A549 (cell line): Measurements from ENCODE around the gene CHEK1. TPM values are rescaled to one million over a fixed set of nuclear protein-coding genes. Genes with fewer than 3 reads are reported as not detected.

ENCODE experiments used
- ATAC-seq, 2 experiments: fragments of 200-7000 bp in 1 of 2; fragments of >200 bp in 1 of 2; cut with Nextera tagmentation in 1 of 2; cut with Tn5 transposase in 1 of 2; 3 replicates each; pipeline versions ENCODE4 v1.8.0 to v1.9.1; 2018 to 2020; ENCODE audit warnings: mild to moderate bottlenecking in 1 of 2, moderate library complexity in 1 of 2
- CTCF ChIA-PET: fragments of 300-600 bp; sonication (Branson Sonifier 250); formaldehyde crosslinking; extraction: SDS; loops from one replicate; lab custom pipeline; 2021; ENCODE audit warnings: antibody characterized with exemption, inconsistent platforms; lab: Yijun Ruan, JAX
- POLR2A ChIA-PET: fragments of 350-600 bp; formaldehyde crosslinking; extraction: SDS; loops from one replicate; lab custom pipeline; 2021; ENCODE audit warnings: antibody characterized with exemption, inconsistent platforms; lab: Yijun Ruan, JAX
- DNase-seq, 2 experiments: peaks; one replicate each; pipeline versions ENCODE4 v3.0.0 to v3.0.0-alpha.2; 2011 to 2016; ENCODE audit warnings: low read depth in 1 of 2, low spot score in 1 of 2
- FAIRE-seq: peaks from 2 replicates; lab custom pipeline; 2011; peaks lifted over from hg19 to GRCh38; lab: Jason Lieb, UNC
- H3K27ac ChIP-seq, 2 experiments: fragments of >200 bp; sonication (Bioruptor Twin); formaldehyde crosslinking; 3 replicates each; pipeline ENCODE4 v1.5.1; 2016 to 2017
- H3K4me1 ChIP-seq: fragments of >200 bp; sonication (Bioruptor Twin); formaldehyde crosslinking; 3 replicates; pipeline ENCODE4 v1.6.1; 2016
- H3K4me2 ChIP-seq: fragments of >200 bp; sonication (Bioruptor Twin); formaldehyde crosslinking; 3 replicates; pipeline ENCODE4 v1.6.1; 2016
- H3K4me3 ChIP-seq: fragments of >200 bp; sonication (Bioruptor Twin); formaldehyde crosslinking; 3 replicates; pipeline ENCODE4 v1.5.1; 2016
- H3K9me3 ChIP-seq: fragments of >200 bp; sonication (Bioruptor Twin); formaldehyde crosslinking; 3 replicates; pipeline ENCODE4 v1.6.1; 2016
- CHD2 ChIP-seq: fragments of 150-350 bp; IDR thresholded peaks from 2 replicates; pipeline ENCODE4 v1.6.1; 2014; ENCODE audit warnings: low read length; ENCODE audit not compliant: partially characterized antibody
- CTCF ChIP-seq: fragments of >200 bp; sonication (Bioruptor Twin); formaldehyde crosslinking; IDR thresholded peaks from 3 replicates; pipeline ENCODE4 v1.5.1; 2016
- FOSL2 ChIP-seq, 2 experiments: fragments of 450-650 bp in 1 of 2; fragments of >200 bp in 1 of 2; sonication (Bioruptor Twin) in 1 of 2; formaldehyde crosslinking; IDR thresholded peaks; 2 replicates each; pipeline versions ENCODE4 v1.5.0 to v1.6.1; 2016 to 2020; ENCODE audit warnings: mild to moderate bottlenecking in 1 of 2, moderate library complexity in 1 of 2
- HEYL ChIP-seq: fragments of 250-450 bp; sonication (Bioruptor Pico); IDR thresholded peaks from 2 replicates; pipeline ENCODE4 v1.8.0; 2021; ENCODE audit warnings: mild to moderate bottlenecking, moderate library complexity
- HMGXB4 ChIP-seq: fragments of 250-450 bp; sonication (Bioruptor Pico); IDR thresholded peaks from 2 replicates; pipeline ENCODE4 v1.5.0; 2021; ENCODE audit warnings: mild to moderate bottlenecking, moderate library complexity, borderline replicate concordance
- HOXB5 ChIP-seq: fragments of 250-450 bp; sonication (Bioruptor Pico); IDR thresholded peaks from 2 replicates; pipeline ENCODE4 v1.5.0; 2020; ENCODE audit warnings: mild to moderate bottlenecking, moderate library complexity
- KDM5A ChIP-seq: fragments of 200-600 bp; sonication (generic); IDR thresholded peaks from 2 replicates; pipeline ENCODE4 v1.6.1; 2016; ENCODE audit warnings: antibody characterized with exemption, mild to moderate bottlenecking
- MAFK ChIP-seq: fragments of 450-650 bp; IDR thresholded peaks from 2 replicates; pipeline ENCODE4 v1.6.1; 2014; ENCODE audit not compliant: partially characterized antibody
- POLR2A ChIP-seq: IDR thresholded peaks from 2 replicates; pipeline ENCODE4 v1.6.1; 2012; ENCODE audit warnings: mild to moderate bottlenecking, low read length
- RAD21 ChIP-seq, 2 experiments: fragments of >200 bp in 1 of 2; sonication (Bioruptor Twin) in 1 of 2; formaldehyde crosslinking in 1 of 2; IDR thresholded peaks in 1 of 2; conservative IDR thresholded peaks in 1 of 2; 2 replicates in 1 of 2; 3 replicates in 1 of 2; pipeline ENCODE4 v1.6.1; 2012 to 2018; ENCODE audit warnings: inconsistent platforms in 1 of 2
- RCOR1 ChIP-seq: fragments of 150-350 bp; IDR thresholded peaks from 2 replicates; pipeline ENCODE4 v1.6.1; 2014; ENCODE audit warnings: antibody characterized with exemption, low read length, low read depth
- RNF2 ChIP-seq: fragments of 200-600 bp; sonication (generic); IDR thresholded peaks from 2 replicates; pipeline ENCODE4 v1.6.1; 2016; ENCODE audit warnings: low read depth, mild to moderate bottlenecking, antibody characterized with exemption, moderate library complexity, borderline replicate concordance
- SMC3 ChIP-seq: fragments of >200 bp; sonication (Bioruptor Twin); formaldehyde crosslinking; IDR thresholded peaks from 3 replicates; pipeline ENCODE4 v1.6.1; 2018; ENCODE audit warnings: inconsistent platforms
- SREBF2 ChIP-seq: fragments of 450-650 bp; IDR thresholded peaks from 2 replicates; pipeline ENCODE4 v1.6.1; 2014; ENCODE audit warnings: mild to moderate bottlenecking, moderate library complexity
- TP53 ChIP-seq: fragments of 250-450 bp; sonication (Bioruptor Pico); IDR thresholded peaks from 2 replicates; pipeline ENCODE4 v1.5.0; 2021; ENCODE audit warnings: mild to moderate bottlenecking, moderate library complexity
- ZNF302 ChIP-seq: fragments of 250-450 bp; sonication (Bioruptor Pico); IDR thresholded peaks from 2 replicates; pipeline ENCODE4 v1.9.0; 2021; ENCODE audit warnings: inconsistent platforms, mild to moderate bottlenecking, moderate library complexity
- WGBS: methylation state at CpG from one replicate; pipeline ENCODE4 v1.1.6; 2017; ENCODE audit errors: missing lambda C conversion rate; 5-methylcytosine and 5-hydroxymethylcytosine counted together
- polyA plus RNA-seq, 4 experiments: library from polyadenylated mRNA; depleted of rRNA in 3 of 4; stranded (reverse); fragments of >200 nt; fragmentation: RNase III in 1 of 4; extraction: RNeasy Plus Mini Kit Qiagen cat#74134 plus additional on column Dnase treatment in 1 of 4; gene quantifications; 2 replicates in 3 of 4; 3 replicates in 1 of 4; pipeline ENCODE4 v1.2.3, GENCODE V29; 2011 to 2017
- TF ChIP-seq, protein P1 (sequence below): IDR thresholded peaks from 2 replicates; pipeline ENCODE4 v1.6.1; 2012; ENCODE audit warnings: low read depth, borderline replicate concordance
- TF ChIP-seq, protein P2 (sequence below): fragments of 200-600 bp; sonication (generic); IDR thresholded peaks from 2 replicates; pipeline ENCODE4 v1.6.1; 2016; ENCODE audit warnings: antibody characterized with exemption, mild to moderate bottlenecking, moderate library complexity

CHEK1 gene
- polyA plus RNA-seq, 2 of the 4 experiments (the other 2 are of a cell fraction), result 35.2 to 64.5 TPM

DNA sequence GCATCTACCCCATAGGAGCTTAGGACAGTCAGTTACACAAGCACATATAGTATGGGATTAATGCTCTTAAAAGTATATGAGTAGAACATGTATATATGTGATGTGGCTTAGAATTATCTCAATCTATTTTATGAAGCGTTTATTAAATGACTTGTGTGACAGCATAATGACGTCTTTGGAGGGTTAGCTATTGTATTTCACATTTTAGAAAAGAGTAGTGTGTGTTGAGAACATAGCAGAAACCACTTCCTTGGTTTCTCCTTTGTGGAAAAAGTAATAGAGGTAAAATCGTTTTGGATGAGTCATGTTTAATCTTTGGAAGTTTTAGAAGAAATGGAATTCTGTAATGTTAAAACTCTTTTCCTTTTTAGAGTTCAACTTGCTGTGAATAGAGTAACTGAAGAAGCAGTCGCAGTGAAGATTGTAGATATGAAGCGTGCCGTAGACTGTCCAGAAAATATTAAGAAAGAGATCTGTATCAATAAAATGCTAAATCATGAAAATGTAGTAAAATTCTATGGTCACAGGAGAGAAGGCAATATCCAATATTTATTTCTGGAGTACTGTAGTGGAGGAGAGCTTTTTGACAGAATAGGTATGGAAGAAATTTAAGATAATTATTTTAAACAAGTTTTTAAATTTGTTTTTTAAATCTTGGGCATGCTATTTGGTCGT lies 2.4 kb downstream of the CHEK1 start:
- peak overlapping the region; percentile 60 for H3K4me3 ChIP-seq
- peak overlapping the region; percentile 84 to 88 for H3K27ac ChIP-seq
- no peak for ATAC-seq
- ChIA-PET CTCF (interaction anchor here (0.6 to 1.2 kb wide), 4 partner anchors 17 to 252 kb away, joined by 3 read pairs; no protein-coding TSS in a partner anchor), POLR2A (no interaction called here)
- H3K4me1 ChIP-seq, result peaks cover 14% of the 10 kb centered on the region
- FAIRE-seq, result no peak
- 42% methylated on average over 7 of the region's 7 CpGs for WGBS
- no peak for DNase-seq
- H3K4me2 ChIP-seq, result peak overlapping the region; percentile 79
- no peaks in the 10 kb centered on the region for H3K9me3 ChIP-seq
- no peak for TF ChIP-seq MAFK
- no peak for TF ChIP-seq RNF2
- TF ChIP-seq SREBF2, result no peak
- no peak for TF ChIP-seq HMGXB4 (CRISPR knock-in tag)
- no peak for TF ChIP-seq FOSL2 (IDR thresholded peaks at IDR 0.05)
- TF ChIP-seq FOSL2 (CRISPR knock-in tag; IDR thresholded peaks at IDR 0.05), result peak; percentile 56; the same call in 1 of the 2 replicates
- no peak for TF ChIP-seq RCOR1
- no peak for TF ChIP-seq CHD2

DNA sequence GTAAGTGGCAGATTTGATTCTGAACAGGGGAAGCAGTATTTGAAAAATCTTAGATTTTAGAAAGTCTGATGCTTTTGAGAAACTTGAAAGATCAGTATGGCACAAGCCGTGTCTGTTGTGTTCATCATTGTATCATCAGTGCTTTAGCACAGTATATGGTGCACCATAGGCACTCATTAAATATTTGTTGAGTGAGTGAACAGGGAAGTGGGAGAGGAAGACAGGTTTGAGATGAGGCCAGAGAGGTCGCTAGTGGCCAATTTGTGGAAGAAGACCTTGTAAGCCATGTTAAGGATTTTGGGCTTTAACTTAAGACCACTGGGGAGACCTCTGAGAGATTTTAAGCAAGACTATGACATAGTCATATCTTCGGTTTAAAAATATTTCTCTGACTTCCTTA lies 12.9 kb downstream of the CHEK1 start:
- CTCF ChIA-PET, result no interaction called here
- no peak for FAIRE-seq

GRCh38 chr11:125638315-125638714 lies 13.4 kb downstream of the CHEK1 start:
- WGBS, result 45% methylated on average over 1 of the region's 1 CpG
- ATAC-seq (peak in 1 of 2 experiments; percentile 54; a peak in 4 of 6 replicates), DNase-seq (no peak), FAIRE-seq (no peak)
- no peaks in the 10 kb centered on the region for H3K9me3 ChIP-seq
- H3K4me2 ChIP-seq, result peak overlapping the region; percentile 93
- peak overlapping the region; percentile 25; the same call in 2 of the 3 replicates for H3K4me3 ChIP-seq
- peak overlapping the region; percentile 64 to 74; a peak in 4 of 6 replicates for H3K27ac ChIP-seq
- no peak for TF ChIP-seq SMC3
- TF ChIP-seq ZNF302, result no peak
- TF ChIP-seq MAFK, result no peak
- TF ChIP-seq HOXB5, result no peak
- no peak for TF ChIP-seq KDM5A
- TF ChIP-seq, protein P1, sequence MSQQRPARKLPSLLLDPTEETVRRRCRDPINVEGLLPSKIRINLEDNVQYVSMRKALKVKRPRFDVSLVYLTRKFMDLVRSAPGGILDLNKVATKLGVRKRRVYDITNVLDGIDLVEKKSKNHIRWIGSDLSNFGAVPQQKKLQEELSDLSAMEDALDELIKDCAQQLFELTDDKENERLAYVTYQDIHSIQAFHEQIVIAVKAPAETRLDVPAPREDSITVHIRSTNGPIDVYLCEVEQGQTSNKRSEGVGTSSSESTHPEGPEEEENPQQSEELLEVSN, result no peak
- TF ChIP-seq TP53, result no peak
- TF ChIP-seq, protein P2, sequence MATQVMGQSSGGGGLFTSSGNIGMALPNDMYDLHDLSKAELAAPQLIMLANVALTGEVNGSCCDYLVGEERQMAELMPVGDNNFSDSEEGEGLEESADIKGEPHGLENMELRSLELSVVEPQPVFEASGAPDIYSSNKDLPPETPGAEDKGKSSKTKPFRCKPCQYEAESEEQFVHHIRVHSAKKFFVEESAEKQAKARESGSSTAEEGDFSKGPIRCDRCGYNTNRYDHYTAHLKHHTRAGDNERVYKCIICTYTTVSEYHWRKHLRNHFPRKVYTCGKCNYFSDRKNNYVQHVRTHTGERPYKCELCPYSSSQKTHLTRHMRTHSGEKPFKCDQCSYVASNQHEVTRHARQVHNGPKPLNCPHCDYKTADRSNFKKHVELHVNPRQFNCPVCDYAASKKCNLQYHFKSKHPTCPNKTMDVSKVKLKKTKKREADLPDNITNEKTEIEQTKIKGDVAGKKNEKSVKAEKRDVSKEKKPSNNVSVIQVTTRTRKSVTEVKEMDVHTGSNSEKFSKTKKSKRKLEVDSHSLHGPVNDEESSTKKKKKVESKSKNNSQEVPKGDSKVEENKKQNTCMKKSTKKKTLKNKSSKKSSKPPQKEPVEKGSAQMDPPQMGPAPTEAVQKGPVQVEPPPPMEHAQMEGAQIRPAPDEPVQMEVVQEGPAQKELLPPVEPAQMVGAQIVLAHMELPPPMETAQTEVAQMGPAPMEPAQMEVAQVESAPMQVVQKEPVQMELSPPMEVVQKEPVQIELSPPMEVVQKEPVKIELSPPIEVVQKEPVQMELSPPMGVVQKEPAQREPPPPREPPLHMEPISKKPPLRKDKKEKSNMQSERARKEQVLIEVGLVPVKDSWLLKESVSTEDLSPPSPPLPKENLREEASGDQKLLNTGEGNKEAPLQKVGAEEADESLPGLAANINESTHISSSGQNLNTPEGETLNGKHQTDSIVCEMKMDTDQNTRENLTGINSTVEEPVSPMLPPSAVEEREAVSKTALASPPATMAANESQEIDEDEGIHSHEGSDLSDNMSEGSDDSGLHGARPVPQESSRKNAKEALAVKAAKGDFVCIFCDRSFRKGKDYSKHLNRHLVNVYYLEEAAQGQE, result no peak
- TF ChIP-seq POLR2A, result no peak
- ChIA-PET POLR2A (no interaction called here), CTCF (no interaction called here)
- H3K4me1 ChIP-seq, result peaks cover 20% of the 10 kb centered on the region

More for the DNA sequence above, 12.9 kb downstream of the CHEK1 start:
- peak overlapping the region; percentile 93 for H3K4me2 ChIP-seq
- peaks cover 20% of the 10 kb centered on the region for H3K4me1 ChIP-seq
- DNase-seq (peak in 1 of 2 experiments; percentile 49), ATAC-seq (peak; percentile 82 to 89)
- POLR2A ChIA-PET, result no interaction called here
- peak overlapping the region; percentile 25; the same call in 2 of the 3 replicates for H3K4me3 ChIP-seq
- no peaks in the 10 kb centered on the region for H3K9me3 ChIP-seq
- 6% methylated on average over 3 of the region's 3 CpGs for WGBS
- peak overlapping the region; percentile 64 to 74; a peak in 4 of 6 replicates for H3K27ac ChIP-seq
- peak in 1 of 2 experiments; percentile 14; a peak in 3 of 5 replicates for TF ChIP-seq RAD21 (conservative IDR thresholded peaks at IDR 0.05 in 1 of 2, IDR thresholded peaks at IDR 0.05 in 1 of 2)
- TF ChIP-seq HEYL, result no peak
- peak; percentile 25; the same call in 2 of the 3 replicates for TF ChIP-seq CTCF
